ENCODE data around the gene MARCHF6.
A peak's percentile ranks its signal among the peaks of the same experiment; 100 is the strongest.

MARCHF6 gene

GRCh38 chr5:10355071-10355889 is 1.8 kb downstream of the MARCHF6 start:
- peak overlapping the region; percentile 88 for H3K4me3 ChIP-seq (ENCODE audit: severe bottlenecking)
- no peaks in the 10 kb centered on the region for H3K27me3 ChIP-seq (ENCODE audit: insufficient read depth, poor library complexity, severe bottlenecking)
- no peak for TF ChIP-seq CTCF (IDR thresholded peaks at IDR 0.05; ENCODE audit: poor library complexity, severe bottlenecking)
- H3K4me1 ChIP-seq (ENCODE audit: insufficient read depth, poor library complexity, severe bottlenecking): peaks cover 24% of the 10 kb centered on the region
- peaks cover 33% of the 10 kb centered on the region for H3K36me3 ChIP-seq (ENCODE audit: low read depth)
- DNase-seq (ENCODE audit: low spot score) (no peak), ATAC-seq (ENCODE audit: low read depth) (no peak)
- no peaks in the 10 kb centered on the region for H3K9me3 ChIP-seq (ENCODE audit: severe bottlenecking)
- H3K27ac ChIP-seq (ENCODE audit: poor library complexity, severe bottlenecking): peak overlapping the region; percentile 88

DNA sequence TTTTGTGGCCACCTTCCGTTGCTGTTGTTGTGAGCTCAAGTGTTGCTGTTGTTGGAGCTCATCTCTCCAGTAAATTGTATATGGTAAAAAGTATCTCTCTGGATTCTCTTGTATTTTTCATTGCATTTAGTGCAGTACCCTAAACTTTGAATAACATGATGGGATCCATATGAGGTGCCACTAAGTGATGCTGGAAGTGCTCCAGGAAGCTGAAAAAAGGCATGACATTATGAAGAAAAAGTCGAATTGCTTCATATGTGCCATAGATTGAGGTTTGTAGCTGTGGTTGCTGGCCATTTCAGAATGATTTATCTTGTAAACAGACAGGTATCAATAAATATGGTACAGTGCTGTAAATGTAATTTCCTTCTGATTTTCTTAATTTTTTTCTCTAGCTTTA is 5.5 kb downstream of the MARCHF6 start:
- ATAC-seq (ENCODE audit: low read depth) (no peak), DNase-seq (ENCODE audit: low spot score) (no peak)
- no peak for TF ChIP-seq CTCF (IDR thresholded peaks at IDR 0.05; ENCODE audit: poor library complexity, severe bottlenecking)
- H3K4me3 ChIP-seq (ENCODE audit: severe bottlenecking): no peak overlapping the region
- H3K27me3 ChIP-seq (ENCODE audit: insufficient read depth, poor library complexity, severe bottlenecking): no peaks in the 10 kb centered on the region
- peaks cover 14% of the 10 kb centered on the region for H3K4me1 ChIP-seq (ENCODE audit: insufficient read depth, poor library complexity, severe bottlenecking)
- H3K27ac ChIP-seq (ENCODE audit: poor library complexity, severe bottlenecking): no peak overlapping the region
- no peaks in the 10 kb centered on the region for H3K9me3 ChIP-seq (ENCODE audit: severe bottlenecking)
- H3K36me3 ChIP-seq (ENCODE audit: low read depth): peaks cover 40% of the 10 kb centered on the region

DNA sequence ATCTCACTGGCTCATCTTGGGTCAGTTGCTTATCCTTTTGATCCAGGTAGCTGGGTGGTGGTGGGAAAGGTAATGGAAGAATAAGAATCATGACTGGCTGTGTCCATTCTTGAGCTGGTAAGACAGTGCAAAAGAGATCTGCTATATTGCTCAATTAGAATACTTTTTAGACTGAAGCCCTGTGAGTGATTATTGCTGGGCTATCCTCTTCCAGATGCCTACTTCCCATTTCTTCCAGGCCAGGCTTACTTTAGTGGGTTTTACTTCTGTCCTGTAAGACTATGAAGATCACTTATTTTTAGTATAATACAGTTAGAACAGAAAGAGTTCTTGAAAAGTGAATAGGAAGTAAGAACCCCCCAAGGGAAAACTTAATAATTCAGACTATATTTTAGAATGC is 7.2 kb downstream of the MARCHF6 start:
- ATAC-seq (ENCODE audit: low read depth) (no peak), DNase-seq (ENCODE audit: low spot score) (no peak)
- Histone ChIP-seq H3K27ac (ENCODE audit: poor library complexity, severe bottlenecking) (no peak overlapping the region), H3K4me3 (ENCODE audit: severe bottlenecking) (no peak overlapping the region), H3K4me1 (ENCODE audit: insufficient read depth, poor library complexity, severe bottlenecking) (peaks cover 13% of the 10 kb centered on the region), H3K36me3 (ENCODE audit: low read depth) (peaks cover 26% of the 10 kb centered on the region), H3K27me3 (ENCODE audit: insufficient read depth, poor library complexity, severe bottlenecking) (no peaks in the 10 kb centered on the region), H3K9me3 (ENCODE audit: severe bottlenecking) (no peaks in the 10 kb centered on the region)
- TF ChIP-seq CTCF (IDR thresholded peaks at IDR 0.05; ENCODE audit: poor library complexity, severe bottlenecking): no peak

- no peak for ATAC-seq (ENCODE audit: low read depth)
- Histone ChIP-seq H3K4me1 (ENCODE audit: insufficient read depth, poor library complexity, severe bottlenecking) (peaks cover 19% of the 10 kb centered on the region), H3K36me3 (ENCODE audit: low read depth) (peaks cover 23% of the 10 kb centered on the region), H3K27ac (ENCODE audit: poor library complexity, severe bottlenecking) (no peak overlapping the region), H3K27me3 (ENCODE audit: insufficient read depth, poor library complexity, severe bottlenecking) (no peaks in the 10 kb centered on the region), H3K9me3 (ENCODE audit: severe bottlenecking) (no peaks in the 10 kb centered on the region), H3K4me3 (ENCODE audit: severe bottlenecking) (no peak overlapping the region)
- DNase-seq (ENCODE audit: low spot score): no peak
- TF ChIP-seq CTCF (IDR thresholded peaks at IDR 0.05; ENCODE audit: poor library complexity, severe bottlenecking): no peak
Observed at GRCh38 chr5:10363519-10364185, 10.2 kb downstream of the MARCHF6 start.

Measured in RWPE2 (cell line).